A549 treated with AZD9567 at 1 μM for 4 hours (cell line): ENCODE results near the gene AGR3. TPM values are rescaled to one million over a fixed set of nuclear protein-coding genes. Genes with fewer than 3 reads are reported as not detected.

Experiments used
- total RNA-seq: library from RNA; stranded (reverse); fragments of 200-300 nt; extraction: Qiagen RNA extraction; gene quantifications from 5 replicates; pipeline ENCODE4 v1.2.3, GENCODE V29; 2022; ENCODE audit not compliant: insufficient read depth

Gene AGR3
- total RNA-seq = 0.17 to 0.21 TPM in 2 of 5 replicates, not detected in the others

DNA sequence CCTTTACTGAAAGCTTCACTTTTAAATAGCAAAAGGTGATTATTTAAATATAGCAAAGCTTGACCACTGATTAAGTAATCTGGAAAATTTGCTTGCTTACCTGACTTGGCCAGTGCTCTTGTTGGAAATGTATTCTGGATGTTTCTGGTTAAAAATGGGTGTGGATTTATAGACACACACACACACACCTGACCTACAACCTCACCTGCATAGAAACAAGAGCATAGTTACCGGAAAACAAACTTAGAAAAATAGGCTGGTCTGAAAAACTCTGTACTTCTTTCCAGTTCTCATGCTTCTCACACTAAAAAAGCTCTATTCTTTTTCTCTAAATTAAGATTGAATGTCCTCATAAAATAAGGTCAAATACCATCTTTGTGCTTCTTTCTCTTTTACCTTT, at the start of gene AGR3:
Gene AGR3, minus strand, starts transcription at position 140 of the 400 bp plus-strand sequence. CDS start 3,365 bp downstream, outside the sequence.

Other genes starting within 250 kb of the AGR3 start
- 12.1 to 14.6 TPM (median 14.2 TPM) in 5 replicates for gene ANKMY2, start 236.2 kb downstream of the AGR3 start, total RNA-seq
- 94.1 to 106 TPM (median 98.1 TPM) in 5 replicates for gene BZW2, start 235.8 kb downstream of the AGR3 start, total RNA-seq
- 12.1 to 17.9 TPM (median 15.7 TPM) in 5 replicates for gene TSPAN13, start 128.2 kb downstream of the AGR3 start, total RNA-seq
- 92.3 to 144 TPM (median 108 TPM) in 5 replicates for gene AGR2, start 77.0 kb downstream of the AGR3 start, total RNA-seq